Brain microvascular endothelial cell (primary cell): Measurements from ENCODE around the gene CEP131.

Source experiments
- DNase-seq: peaks from one replicate; pipeline ENCODE4 v3.0.0-alpha.2; 2020
- H3K27ac ChIP-seq: fragments of 250-450 bp; sonication (Bioruptor Pico); 2 replicates; pipeline ENCODE4 v1.5.1; 2020; ENCODE audit warnings: mild to moderate bottlenecking, moderate library complexity
- H3K27me3 ChIP-seq: fragments of 250-450 bp; sonication (Bioruptor Pico); replicated peaks from 2 replicates; pipeline ENCODE4 v1.5.1; 2020; ENCODE audit warnings: mild to moderate bottlenecking
- H3K36me3 ChIP-seq: fragments of 250-450 bp; sonication (Bioruptor Pico); replicated peaks from 2 replicates; pipeline ENCODE4 v1.5.1; 2020; ENCODE audit warnings: mild to moderate bottlenecking
- H3K4me3 ChIP-seq: 2 replicates; pipeline ENCODE4 v1.5.1; 2011; ENCODE audit warnings: low read depth, mild to moderate bottlenecking, control low read depth, low read length, moderate library complexity
- CTCF ChIP-seq: IDR thresholded peaks from 2 replicates; pipeline ENCODE4 v1.5.1; 2011; ENCODE audit warnings: low read depth, mild to moderate bottlenecking, moderate library complexity, low read length, control low read depth, inconsistent platforms; ENCODE audit errors: missing control alignments
- in situ Hi-C: cut with HindIII; loops from 2 replicates; pipeline ENCODE4 v1.10.0; 2017; ENCODE audit warnings: low sequenced_read_pairs, low pct_ligation_motif_present

Gene CEP131

GRCh38 chr17:81161536-81161935 is 61.2 kb downstream of the CEP131 start:
- H3K36me3 ChIP-seq = no peaks in the 10 kb centered on the region
- H3K27me3 ChIP-seq = peaks cover 5% of the 10 kb centered on the region
- TF ChIP-seq CTCF = no peak
- H3K4me3 ChIP-seq = no peak overlapping the region
- no peak overlapping the region for H3K27ac ChIP-seq
- in situ Hi-C loops = no loop called here
- DNase-seq = no peak

GRCh38 chr17:81160747-81161453 is 61.9 kb downstream of the CEP131 start:
- no peak for DNase-seq
- Histone ChIP-seq H3K27ac (no peak overlapping the region), H3K27me3 (peaks cover 5% of the 10 kb centered on the region)

GRCh38 chr17:81160306-81160705 is 62.5 kb downstream of the CEP131 start:
- no peak for DNase-seq
- no peak overlapping the region for H3K4me3 ChIP-seq
- no peak for TF ChIP-seq CTCF
- no peaks in the 10 kb centered on the region for H3K36me3 ChIP-seq
- no peaks in the 10 kb centered on the region for H3K27me3 ChIP-seq
- in situ Hi-C loops = no loop called here
- no peak overlapping the region for H3K27ac ChIP-seq

More at GRCh38 chr17:81160747-81161453, 61.9 kb downstream of the CEP131 start:
- in situ Hi-C loops = no loop called here
- Histone ChIP-seq H3K4me3 (no peak overlapping the region), H3K36me3 (no peaks in the 10 kb centered on the region)
- no peak for TF ChIP-seq CTCF

- in situ Hi-C loops = no loop called here
- Histone ChIP-seq H3K36me3 (no peaks in the 10 kb centered on the region), H3K4me3 (no peak overlapping the region), H3K27ac (no peak overlapping the region), H3K27me3 (no peaks in the 10 kb centered on the region)
- DNase-seq = no peak
- TF ChIP-seq CTCF = no peak
Observed at GRCh38 chr17:81159611-81160265, 63.0 kb downstream of the CEP131 start.

GRCh38 chr17:81158688-81159590 is 63.8 kb downstream of the CEP131 start:
- H3K27ac ChIP-seq = no peak overlapping the region
- TF ChIP-seq CTCF = no peak
- in situ Hi-C loops = no loop called here
- no peak for DNase-seq
- no peak overlapping the region for H3K4me3 ChIP-seq
- no peaks in the 10 kb centered on the region for H3K27me3 ChIP-seq
- H3K36me3 ChIP-seq = no peaks in the 10 kb centered on the region
